PC-9 (cell line): ENCODE measurements around the gene FAM149B1. TPM values are rescaled to one million over a fixed set of nuclear protein-coding genes. Genes with fewer than 3 reads are reported as not detected.

Experiments used
- BruUV-seq: library from RNA; stranded (reverse); fragments of 400-500 nt; replicated peaks from 2 replicates; lab custom pipeline; 2021; lab: Mats Ljungman, UMichigan
- CTCF ChIA-PET: fragments of 300-600 bp; sonication (Branson Sonifier 250); formaldehyde crosslinking; loops from one replicate; lab custom pipeline; 2022; ENCODE audit warnings: antibody characterized with exemption; lab: Charles Lee
- POLR2A ChIA-PET: fragments of 300-600 bp; sonication (Branson Sonifier 250); formaldehyde crosslinking; loops from one replicate; lab custom pipeline; 2022; ENCODE audit warnings: antibody characterized with exemption; ENCODE audit not compliant: unreplicated experiment; lab: Charles Lee
- DNase-seq, 2 experiments: peaks; one replicate each; pipeline versions ENCODE4 v3.0.0 to v3.0.0-alpha.2; 2015 to 2022; ENCODE audit warnings: mixed read lengths in 1 of 2
- H2AFZ ChIP-seq: fragments of 200-600 bp; sonication (generic); 2 replicates; pipeline ENCODE4 v1.8.1; 2017; ENCODE audit warnings: antibody characterized with exemption
- H3F3A ChIP-seq: fragments of 200-600 bp; sonication (generic); 2 replicates; pipeline ENCODE4 v1.8.1; 2017; ENCODE audit warnings: antibody characterized with exemption, mild to moderate bottlenecking, low read depth; ENCODE audit not compliant: insufficient read depth
- H3K27ac ChIP-seq: fragments of 200-600 bp; sonication (generic); 2 replicates; pipeline ENCODE4 v1.6.1; 2016; ENCODE audit warnings: mixed run types
- H3K27me3 ChIP-seq: fragments of 200-600 bp; sonication (generic); 2 replicates; pipeline ENCODE4 v1.6.1; 2016; ENCODE audit warnings: low read depth, mixed run types; ENCODE audit not compliant: insufficient read depth
- H3K36me3 ChIP-seq: fragments of 200-600 bp; sonication (generic); 2 replicates; pipeline ENCODE4 v1.6.1; 2016; ENCODE audit warnings: low read depth, mixed run types
- H3K4me1 ChIP-seq: fragments of 200-600 bp; sonication (generic); replicated peaks from 2 replicates; pipeline ENCODE4 v1.6.1; 2016; ENCODE audit warnings: mixed run types; ENCODE audit not compliant: insufficient read depth
- H3K4me2 ChIP-seq: fragments of 200-600 bp; sonication (generic); 2 replicates; pipeline ENCODE4 v1.6.1; 2017; ENCODE audit warnings: mixed run types
- H3K4me3 ChIP-seq: fragments of 200-600 bp; sonication (generic); 2 replicates; pipeline ENCODE4 v1.6.1; 2016; ENCODE audit warnings: mixed run types
- H3K79me2 ChIP-seq: fragments of 200-600 bp; sonication (generic); 2 replicates; pipeline ENCODE4 v1.6.1; 2017; ENCODE audit warnings: low read depth, mixed run types
- H3K9me2 ChIP-seq: fragments of 200-600 bp; sonication (generic); 2 replicates; pipeline ENCODE4 v1.8.1; 2017; ENCODE audit warnings: mild to moderate bottlenecking; ENCODE audit not compliant: insufficient read depth
- H3K9me3 ChIP-seq: fragments of 200-600 bp; sonication (generic); 2 replicates; pipeline ENCODE4 v1.8.1; 2016; ENCODE audit warnings: low read depth; ENCODE audit not compliant: insufficient read depth
- H4K20me1 ChIP-seq: fragments of 200-600 bp; sonication (generic); 2 replicates; pipeline ENCODE4 v1.8.1; 2017; ENCODE audit not compliant: insufficient read depth
- CTCF ChIP-seq: fragments of 200-600 bp; sonication (generic); conservative IDR thresholded peaks from 2 replicates; pipeline ENCODE4 v1.6.1; 2017; ENCODE audit warnings: mixed run types, antibody characterized with exemption, mild to moderate bottlenecking, moderate library complexity
- EZH2 ChIP-seq: fragments of 200-600 bp; sonication (generic); IDR thresholded peaks from 2 replicates; pipeline ENCODE4 v1.8.0; 2017; ENCODE audit warnings: antibody characterized with exemption, low read depth
- intact Hi-C: fragments of 100-400 bp; cut with micrococcal nuclease; formaldehyde crosslinking; loops from one replicate; pipeline ENCODE4 v1.10.0; 2022; ENCODE audit not compliant: unreplicated experiment
- total RNA-seq: library from RNA; stranded (reverse); gene quantifications from 2 replicates; pipeline ENCODE4 v1.2.3, GENCODE V29; 2021

Gene FAM149B1
- total RNA-seq, 1 experiment from 2014 or later, result 22.9 TPM

DNA sequence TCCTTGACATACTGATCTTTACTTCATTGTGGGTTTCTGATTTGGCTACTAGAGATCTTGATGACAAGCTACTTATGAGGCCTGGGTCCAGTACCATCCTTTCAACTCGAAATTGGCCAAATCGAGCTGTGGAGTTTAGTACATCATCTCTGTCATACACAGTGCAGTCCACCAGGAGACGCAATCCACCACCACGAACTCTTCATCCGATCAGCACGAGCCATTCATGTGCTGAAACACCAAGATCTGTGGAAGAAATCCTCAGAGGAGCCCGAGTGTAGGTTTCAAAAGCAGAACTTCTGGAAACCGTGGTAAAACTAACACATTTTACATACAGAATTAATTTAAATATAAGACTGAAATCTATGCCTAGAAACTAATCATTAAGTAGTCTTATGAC is 65.0 kb downstream of the FAM149B1 start:
- Histone ChIP-seq H3K4me2 (no peak overlapping the region), H3K27ac (no peak overlapping the region), H3K4me3 (no peak overlapping the region), H3K9me3 (no peaks in the 10 kb centered on the region), H2AFZ (no peak overlapping the region), H3F3A (peaks cover 7% of the 10 kb centered on the region; the same call in 1 of the 2 replicates), H3K9me2 (no peaks in the 10 kb centered on the region), H3K36me3 (no peaks in the 10 kb centered on the region), H3K79me2 (no peaks in the 10 kb centered on the region), H3K4me1 (no peaks in the 10 kb centered on the region), H4K20me1 (no peaks in the 10 kb centered on the region; the same call in 1 of the 2 replicates), H3K27me3 (no peaks in the 10 kb centered on the region)
- intact Hi-C loops, result no loop called here
- CTCF ChIA-PET, result no interaction called here
- POLR2A ChIA-PET, result no interaction called here
- BruUV-seq, result no TSS peak
- no peak for DNase-seq
- TF ChIP-seq CTCF, result no peak

DNA sequence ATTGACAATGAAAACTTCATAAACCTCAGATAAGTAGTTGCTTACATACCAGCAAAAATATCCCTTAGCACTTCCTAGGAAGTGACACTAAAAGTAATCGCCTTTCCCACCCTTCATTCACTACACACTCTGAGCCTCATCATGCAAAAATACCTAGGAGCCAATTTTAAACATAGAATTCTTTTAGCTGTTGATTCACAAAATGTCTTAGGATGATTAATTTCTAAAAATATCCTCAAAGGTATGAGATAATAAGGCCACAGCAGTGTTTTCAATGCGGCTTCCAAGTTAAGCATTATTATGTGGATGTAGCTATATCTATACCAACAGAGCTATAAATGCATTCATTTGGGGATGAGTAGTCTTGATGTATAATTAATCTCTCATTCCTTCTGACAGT is 66.0 kb downstream of the FAM149B1 start:
- H3F3A ChIP-seq, result 0 out of 2 replicates have a peak, but pooled peaks cover 7% of the 10 kb centered on the region
- CTCF ChIA-PET, result no interaction called here
- no peak overlapping the region for H3K27ac ChIP-seq
- BruUV-seq, result no TSS peak
- no peak overlapping the region for H3K4me2 ChIP-seq
- POLR2A ChIA-PET, result no interaction called here
- H4K20me1 ChIP-seq, result no peaks in the 10 kb centered on the region; the same call in 1 of the 2 replicates
- H3K27me3 ChIP-seq, result no peaks in the 10 kb centered on the region
- intact Hi-C loops, result no loop called here
- TF ChIP-seq CTCF (no peak), EZH2 (no peak)
- no peaks in the 10 kb centered on the region for H3K79me2 ChIP-seq
- H3K4me3 ChIP-seq, result no peak overlapping the region
- no peak for DNase-seq
- no peak overlapping the region for H2AFZ ChIP-seq
- H3K4me1 ChIP-seq, result no peaks in the 10 kb centered on the region
- no peaks in the 10 kb centered on the region for H3K9me2 ChIP-seq
- no peaks in the 10 kb centered on the region for H3K36me3 ChIP-seq
- no peaks in the 10 kb centered on the region for H3K9me3 ChIP-seq

DNA sequence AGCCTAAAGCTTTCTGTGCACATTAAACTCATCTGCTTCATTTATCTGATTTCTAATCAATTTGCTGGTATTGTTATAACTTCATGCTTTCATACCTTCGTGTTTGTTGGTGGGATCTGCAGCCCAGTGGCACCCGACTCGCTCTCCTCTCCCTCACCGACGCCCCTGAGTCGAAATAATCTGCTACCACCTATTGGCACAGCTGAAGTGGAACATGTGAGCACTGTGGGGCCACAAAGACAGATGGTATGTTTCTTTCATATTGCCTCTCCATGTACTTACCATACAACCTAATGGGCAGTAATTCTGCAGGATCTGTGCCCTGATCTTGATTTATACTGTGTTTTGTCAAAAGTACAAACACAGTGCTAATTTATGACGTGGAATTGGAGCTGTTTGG is 66.8 kb downstream of the FAM149B1 start:
- H3F3A ChIP-seq, result peaks cover 13% of the 10 kb centered on the region; the same call in 1 of the 2 replicates
- H3K4me1 ChIP-seq, result no peaks in the 10 kb centered on the region
- no peak overlapping the region for H3K27ac ChIP-seq
- H2AFZ ChIP-seq, result no peak overlapping the region
- CTCF ChIA-PET, result no interaction called here
- intact Hi-C loops, result no loop called here
- BruUV-seq, result no TSS peak
- no peaks in the 10 kb centered on the region for H3K9me3 ChIP-seq
- 0 out of 2 replicates have a peak, but pooled peaks cover 4% of the 10 kb centered on the region for H3K36me3 ChIP-seq
- no peak for TF ChIP-seq EZH2
- TF ChIP-seq CTCF, result no peak
- no peak overlapping the region for H3K4me3 ChIP-seq
- H3K27me3 ChIP-seq, result no peaks in the 10 kb centered on the region
- POLR2A ChIA-PET, result no interaction called here
- H3K9me2 ChIP-seq, result no peaks in the 10 kb centered on the region
- DNase-seq, result no peak
- H3K4me2 ChIP-seq, result no peak overlapping the region
- H3K79me2 ChIP-seq, result no peaks in the 10 kb centered on the region
- H4K20me1 ChIP-seq, result no peaks in the 10 kb centered on the region; the same call in 1 of the 2 replicates
